ENCODE measurements around the gene CD300E. TPM values are rescaled to one million over a fixed set of nuclear protein-coding genes. Genes with fewer than 3 reads are reported as not detected.

CD300E gene
- polyA plus RNA-seq, 1 donor from 2014 or later = not detected

- Histone ChIP-seq H3K9ac (ENCODE audit: low read length) (no peak overlapping the region), H3K27ac (ENCODE audit: low read length) (no peak overlapping the region), H3K79me2 (replicated peaks; ENCODE audit: insufficient read depth, low read length) (no peaks in the 10 kb centered on the region), H3F3A (ENCODE audit: insufficient read depth, low read length, poor library complexity, severe bottlenecking) (no peaks in the 10 kb centered on the region), H3K4me2 (ENCODE audit: low read length) (no peak overlapping the region), H3K9me2 (ENCODE audit: insufficient read depth, low read length) (no peaks in the 10 kb centered on the region), H3K36me3 (ENCODE audit: insufficient read depth, low read length) (no peaks in the 10 kb centered on the region), H3K27me3 (ENCODE audit: insufficient read depth, low read depth, low read length) (no peaks in the 10 kb centered on the region), H3K9me3 (ENCODE audit: low read length) (no peaks in the 10 kb centered on the region), H3K4me3 (ENCODE audit: low read length) (no peak overlapping the region), H2AFZ (ENCODE audit: low read depth, low read length) (no peak overlapping the region), H4K20me1 (ENCODE audit: insufficient read depth) (no peaks in the 10 kb centered on the region)
- TF ChIP-seq CTCF (IDR thresholded peaks at IDR 0.05; ENCODE audit: poor library complexity, severe bottlenecking) (no peak), POLR2AphosphoS5 (IDR thresholded peaks at IDR 0.05) (no peak), TAF1 (IDR thresholded peaks at IDR 0.05; ENCODE audit: low read depth) (no peak), RAD21 (conservative IDR thresholded peaks at IDR 0.05) (no peak), REST (IDR thresholded peaks at IDR 0.05; ENCODE audit: borderline replicate concordance) (no peak), EP300 (conservative IDR thresholded peaks at IDR 0.05; ENCODE audit: poor library complexity, severe bottlenecking) (no peak), SMC3 (conservative IDR thresholded peaks at IDR 0.05; ENCODE audit: poor library complexity) (no peak), EZH2 (IDR thresholded peaks at IDR 0.05; ENCODE audit: borderline replicate concordance, insufficient read depth, low read length, poor library complexity, severe bottlenecking) (no peak), MXI1 (conservative IDR thresholded peaks at IDR 0.05; ENCODE audit: poor library complexity, severe bottlenecking) (no peak)
These were observed 26.3 kb downstream of the CD300E start for GRCh38 chr17:74597069-74597790.

GRCh38 chr17:74595037-74595750 is 28.3 kb downstream of the CD300E start:
- Histone ChIP-seq H3K4me2 (ENCODE audit: low read length) (no peak overlapping the region), H3K27ac (ENCODE audit: low read length) (no peak overlapping the region), H2AFZ (ENCODE audit: low read depth, low read length) (no peak overlapping the region), H3K9me2 (ENCODE audit: insufficient read depth, low read length) (no peaks in the 10 kb centered on the region), H3K36me3 (ENCODE audit: insufficient read depth, low read length) (no peaks in the 10 kb centered on the region), H3F3A (ENCODE audit: insufficient read depth, low read length, poor library complexity, severe bottlenecking) (no peaks in the 10 kb centered on the region), H3K79me2 (replicated peaks; ENCODE audit: insufficient read depth, low read length) (no peaks in the 10 kb centered on the region), H3K9me3 (ENCODE audit: low read length) (no peaks in the 10 kb centered on the region), H3K4me3 (ENCODE audit: low read length) (no peak overlapping the region), H3K9ac (ENCODE audit: low read length) (no peak overlapping the region), H3K27me3 (ENCODE audit: insufficient read depth, low read depth, low read length) (no peaks in the 10 kb centered on the region), H4K20me1 (ENCODE audit: insufficient read depth) (no peaks in the 10 kb centered on the region)
- no peak for TF ChIP-seq MXI1 (conservative IDR thresholded peaks at IDR 0.05; ENCODE audit: poor library complexity, severe bottlenecking)
- TF ChIP-seq SMC3 (conservative IDR thresholded peaks at IDR 0.05; ENCODE audit: poor library complexity) = no peak
- TF ChIP-seq EP300 (conservative IDR thresholded peaks at IDR 0.05; ENCODE audit: poor library complexity, severe bottlenecking) = no peak
- no peak for TF ChIP-seq RAD21 (conservative IDR thresholded peaks at IDR 0.05)
- TF ChIP-seq EZH2 (IDR thresholded peaks at IDR 0.05; ENCODE audit: borderline replicate concordance, insufficient read depth, low read length, poor library complexity, severe bottlenecking) = no peak
- TF ChIP-seq TAF1 (IDR thresholded peaks at IDR 0.05; ENCODE audit: low read depth) = no peak
- TF ChIP-seq POLR2AphosphoS5 (IDR thresholded peaks at IDR 0.05) = no peak
- no peak for TF ChIP-seq CTCF (IDR thresholded peaks at IDR 0.05; ENCODE audit: poor library complexity, severe bottlenecking)
- no peak for TF ChIP-seq REST (IDR thresholded peaks at IDR 0.05; ENCODE audit: borderline replicate concordance)
